ENCODE measurements around the gene RSPH3. TPM values are rescaled to one million over a fixed set of nuclear protein-coding genes. Genes with fewer than 3 reads are reported as not detected.
"Not testable (repeated sequence)": the region's sequence is repeated elsewhere in the genome, so short reads cannot be mapped to it uniquely, and the experiment has no call there.

The RSPH3 gene
- total RNA-seq, 1 donor from 2014 or later: 6.9 TPM

GRCh38 chr6:159030168-159030567, 30.2 kb upstream of the RSPH3 start:
- FAIRE-seq (no peak), DNase-seq (ENCODE audit: low spot score in 2 of 2) (no peak)

GRCh38 chr6:159025224-159025623, 25.2 kb upstream of the RSPH3 start:
- FAIRE-seq; DNase-seq (ENCODE audit: low spot score in 2 of 2): not testable (repeated sequence)

- DNase-seq (ENCODE audit: low spot score in 2 of 2) (no peak), FAIRE-seq (no peak)
These were observed 23.9 kb upstream of the RSPH3 start for GRCh38 chr6:159023893-159024292.

- FAIRE-seq (no peak), DNase-seq (ENCODE audit: low spot score in 2 of 2) (no peak)
These were observed 20.0 kb upstream of the RSPH3 start for GRCh38 chr6:159020011-159020410.

- DNase-seq (ENCODE audit: low spot score in 2 of 2): no peak
- no peak for FAIRE-seq
These were observed 18.0 kb upstream of the RSPH3 start for GRCh38 chr6:159017757-159018559.

GRCh38 chr6:159014406-159014805, 14.4 kb upstream of the RSPH3 start:
- DNase-seq (ENCODE audit: low spot score in 2 of 2): no peak
- no peak for FAIRE-seq

- no peak for DNase-seq (ENCODE audit: low spot score in 2 of 2)
- FAIRE-seq: no peak
These were observed 13.2 kb upstream of the RSPH3 start for GRCh38 chr6:159013229-159013628.

GRCh38 chr6:159012201-159012600, 12.2 kb upstream of the RSPH3 start:
- FAIRE-seq: no peak
- no peak for DNase-seq (ENCODE audit: low spot score in 2 of 2)

- not testable (repeated sequence) for FAIRE-seq; DNase-seq (ENCODE audit: low spot score in 2 of 2)
These were observed 10.1 kb upstream of the RSPH3 start for GRCh38 chr6:159010037-159010612.

GRCh38 chr6:159008656-159009288, 8.8 kb upstream of the RSPH3 start:
- DNase-seq (ENCODE audit: low spot score in 2 of 2) (no peak), FAIRE-seq (no peak)

- FAIRE-seq (no peak), DNase-seq (ENCODE audit: low spot score in 2 of 2) (no peak)
These were observed 7.5 kb upstream of the RSPH3 start for GRCh38 chr6:159007510-159007909.

GRCh38 chr6:159005436-159005835, 5.4 kb upstream of the RSPH3 start:
- FAIRE-seq (no peak), DNase-seq (ENCODE audit: low spot score in 2 of 2) (no peak)

GRCh38 chr6:159004592-159004991, 4.6 kb upstream of the RSPH3 start:
- FAIRE-seq (no peak), DNase-seq (ENCODE audit: low spot score in 2 of 2) (no peak)

GRCh38 chr6:159002432-159003155, 2.6 kb upstream of the RSPH3 start:
- DNase-seq (ENCODE audit: low spot score in 2 of 2) (no peak), FAIRE-seq (no peak)

GRCh38 chr6:158999154-158999665, 792 bp downstream of the RSPH3 start:
- no peak for FAIRE-seq

GRCh38 chr6:158996856-158997255, 3.1 kb downstream of the RSPH3 start:
- no peak for DNase-seq (ENCODE audit: low spot score in 2 of 2)
- no peak for FAIRE-seq

More at GRCh38 chr6:158999154-158999665, 792 bp downstream of the RSPH3 start:
- DNase-seq (ENCODE audit: low spot score in 2 of 2): no peak

- FAIRE-seq (no peak), DNase-seq (ENCODE audit: low spot score in 2 of 2) (no peak)
These were observed 6.4 kb downstream of the RSPH3 start for GRCh38 chr6:158993639-158994038.

GRCh38 chr6:158991017-158991723, 8.8 kb downstream of the RSPH3 start:
- FAIRE-seq (no peak), DNase-seq (ENCODE audit: low spot score in 2 of 2) (no peak)

GRCh38 chr6:158989711-158990110, 10.3 kb downstream of the RSPH3 start:
- FAIRE-seq; DNase-seq (ENCODE audit: low spot score in 2 of 2): not testable (repeated sequence)

GRCh38 chr6:158988477-158988876, 11.5 kb downstream of the RSPH3 start:
- DNase-seq (ENCODE audit: low spot score in 2 of 2): no peak
- FAIRE-seq: no peak

All from frontal cortex (tissue), 4 donors.